Glutamatergic neuron (in vitro differentiated cells): ENCODE measurements around the gene ZNF177. TPM values are rescaled to one million over a fixed set of nuclear protein-coding genes. Genes with fewer than 3 reads are reported as not detected.

Experiments
- DNase-seq: peaks from one replicate; pipeline ENCODE4 v3.0.0; 2022
- H3K27ac Mint-ChIP-seq: one replicate; pipeline ENCODE4 v1.8.0; 2020; ENCODE audit warnings: mild to moderate bottlenecking, mixed read lengths, inconsistent platforms; ENCODE audit not compliant: unreplicated experiment
- H3K27me3 Mint-ChIP-seq: one replicate; pipeline ENCODE4 v1.8.0; 2020; ENCODE audit warnings: mild to moderate bottlenecking, moderate library complexity, mixed read lengths, inconsistent platforms; ENCODE audit not compliant: unreplicated experiment
- H3K36me3 Mint-ChIP-seq: one replicate; pipeline ENCODE4 v1.8.0; 2020; ENCODE audit warnings: mild to moderate bottlenecking, mixed read lengths, inconsistent platforms; ENCODE audit not compliant: unreplicated experiment
- H3K4me1 Mint-ChIP-seq: one replicate; pipeline ENCODE4 v1.8.0; 2020; ENCODE audit warnings: mild to moderate bottlenecking, low read depth, mixed read lengths, inconsistent platforms; ENCODE audit not compliant: unreplicated experiment
- H3K4me3 Mint-ChIP-seq: one replicate; pipeline ENCODE4 v1.8.0; 2020; ENCODE audit warnings: mild to moderate bottlenecking, mixed read lengths, inconsistent platforms; ENCODE audit not compliant: unreplicated experiment
- H3K9me3 Mint-ChIP-seq: one replicate; pipeline ENCODE4 v1.8.0; 2020; ENCODE audit warnings: mild to moderate bottlenecking, moderate library complexity, mixed read lengths, inconsistent platforms; ENCODE audit not compliant: unreplicated experiment
- CTCF ChIP-seq: fragments of 200-600 bp; sonication (generic); IDR thresholded peaks from one replicate; pipeline ENCODE4 v1.5.0; 2021; ENCODE audit not compliant: partially characterized antibody, unreplicated experiment
- total RNA-seq: library from RNA; stranded (reverse); fragmentation: NEBNext Ultra II Directional; extraction: Animal tissue kit (Norgen Biotek cat#: 25700); gene quantifications from one replicate; pipeline ENCODE4 v1.2.1, GENCODE V29; 2021; ENCODE audit not compliant: unreplicated experiment

Gene ZNF177
- total RNA-seq, 1 donor from 2014 or later = 6.7 TPM

GRCh38 chr19:9348253-9348652, 14.6 kb upstream of the ZNF177 start:
- peaks cover 16% of the 10 kb centered on the region for H3K9me3 Mint-ChIP-seq
- H3K4me3 Mint-ChIP-seq = no peak overlapping the region
- DNase-seq = no peak
- no peak for TF ChIP-seq CTCF
- H3K27me3 Mint-ChIP-seq = peaks cover 2% of the 10 kb centered on the region
- H3K27ac Mint-ChIP-seq = no peak overlapping the region
- peaks cover 35% of the 10 kb centered on the region for H3K36me3 Mint-ChIP-seq
- H3K4me1 Mint-ChIP-seq = no peaks in the 10 kb centered on the region

- Mint-ChIP-seq H3K27ac (no peak overlapping the region), H3K9me3 (peaks cover 13% of the 10 kb centered on the region), H3K27me3 (peaks cover 2% of the 10 kb centered on the region), H3K36me3 (peaks cover 31% of the 10 kb centered on the region), H3K4me1 (no peaks in the 10 kb centered on the region), H3K4me3 (no peak overlapping the region)
- no peak for DNase-seq
- TF ChIP-seq CTCF = no peak
Measured at GRCh38 chr19:9348671-9349070, 14.1 kb upstream of the ZNF177 start.

GRCh38 chr19:9352505-9352904, 10.3 kb upstream of the ZNF177 start:
- no peak for TF ChIP-seq CTCF
- Mint-ChIP-seq H3K36me3 (peaks cover 26% of the 10 kb centered on the region), H3K9me3 (peaks cover 9% of the 10 kb centered on the region), H3K4me3 (no peak overlapping the region), H3K4me1 (no peaks in the 10 kb centered on the region), H3K27ac (no peak overlapping the region), H3K27me3 (no peaks in the 10 kb centered on the region)
- DNase-seq = no peak

- H3K27ac Mint-ChIP-seq = no peak overlapping the region
- no peaks in the 10 kb centered on the region for H3K4me1 Mint-ChIP-seq
- peaks cover 26% of the 10 kb centered on the region for H3K36me3 Mint-ChIP-seq
- peaks cover 9% of the 10 kb centered on the region for H3K9me3 Mint-ChIP-seq
- no peak for TF ChIP-seq CTCF
- DNase-seq = no peak
- no peaks in the 10 kb centered on the region for H3K27me3 Mint-ChIP-seq
- H3K4me3 Mint-ChIP-seq = no peak overlapping the region
Measured at GRCh38 chr19:9353011-9353410, 9.8 kb upstream of the ZNF177 start.

- Mint-ChIP-seq H3K36me3 (peaks cover 21% of the 10 kb centered on the region), H3K4me3 (no peak overlapping the region), H3K27ac (no peak overlapping the region), H3K4me1 (no peaks in the 10 kb centered on the region), H3K9me3 (peaks cover 10% of the 10 kb centered on the region), H3K27me3 (no peaks in the 10 kb centered on the region)
- DNase-seq = no peak
- TF ChIP-seq CTCF = no peak
Measured at GRCh38 chr19:9354651-9355050, 8.2 kb upstream of the ZNF177 start.
